GM06990 (cell line): ENCODE results near the gene NUMBL.

Experiments
- DNase-seq: peaks from one replicate; pipeline ENCODE4 v3.0.0-alpha.2; 2011; ENCODE audit not compliant: insufficient read length; ENCODE audit errors: extremely low read depth
- H3K27me3 ChIP-seq: replicated peaks from 2 replicates; pipeline ENCODE4 v1.6.0; 2011; ENCODE audit warnings: low read length; ENCODE audit not compliant: control insufficient read depth, insufficient read depth
- H3K36me3 ChIP-seq: 2 replicates; pipeline ENCODE4 v1.5.1; 2011; ENCODE audit warnings: low read length; ENCODE audit not compliant: control insufficient read depth, insufficient read depth
- H3K4me3 ChIP-seq: replicated peaks from 2 replicates; pipeline ENCODE4 v1.5.1; 2011; ENCODE audit warnings: low read depth, mild to moderate bottlenecking, control low read depth, low read length
- CTCF ChIP-seq: IDR thresholded peaks from 2 replicates; pipeline ENCODE4 v1.5.1; 2011; ENCODE audit warnings: low read length, control low read depth, mild to moderate bottlenecking, inconsistent platforms; ENCODE audit not compliant: insufficient read depth, poor library complexity, severe bottlenecking

Gene NUMBL

GRCh38 chr19:40633207-40633606 lies 57.2 kb downstream of the NUMBL start:
- no peak for TF ChIP-seq CTCF
- H3K4me3 ChIP-seq = no peak overlapping the region
- no peaks in the 10 kb centered on the region for H3K36me3 ChIP-seq
- no peaks in the 10 kb centered on the region for H3K27me3 ChIP-seq
- no peak for DNase-seq

GRCh38 chr19:40632311-40633036 lies 58.0 kb downstream of the NUMBL start:
- DNase-seq = no peak
- TF ChIP-seq CTCF = no peak

GRCh38 chr19:40630571-40631160 lies 59.8 kb downstream of the NUMBL start:
- H3K27me3 ChIP-seq = no peaks in the 10 kb centered on the region
- no peak for TF ChIP-seq CTCF
- DNase-seq = no peak
- no peak overlapping the region for H3K4me3 ChIP-seq
- H3K36me3 ChIP-seq = no peaks in the 10 kb centered on the region

More at GRCh38 chr19:40632311-40633036, 58.0 kb downstream of the NUMBL start:
- Histone ChIP-seq H3K4me3 (no peak overlapping the region), H3K27me3 (no peaks in the 10 kb centered on the region), H3K36me3 (no peaks in the 10 kb centered on the region)

- no peak for DNase-seq
- TF ChIP-seq CTCF = no peak
- Histone ChIP-seq H3K4me3 (no peak overlapping the region), H3K27me3 (no peaks in the 10 kb centered on the region), H3K36me3 (no peaks in the 10 kb centered on the region)
Measured at GRCh38 chr19:40629346-40629745, 61.1 kb downstream of the NUMBL start.

GRCh38 chr19:40627486-40628279 lies 62.8 kb downstream of the NUMBL start:
- no peak for TF ChIP-seq CTCF
- Histone ChIP-seq H3K27me3 (no peaks in the 10 kb centered on the region), H3K36me3 (no peaks in the 10 kb centered on the region; the same call in 1 of the 2 replicates), H3K4me3 (no peak overlapping the region)
- no peak for DNase-seq
